A549 (cell line): ENCODE results near the gene LRIG1.

Experiments
- CTCF ChIP-seq: fragments of >200 bp; sonication (Bioruptor Twin); formaldehyde crosslinking; IDR thresholded peaks from 3 replicates; pipeline ENCODE4 v1.5.1; 2016
- FOSB ChIP-seq: fragments of 250-450 bp; sonication (Bioruptor Pico); IDR thresholded peaks from 2 replicates; pipeline ENCODE4 v1.5.0; 2020; ENCODE audit warnings: mild to moderate bottlenecking, moderate library complexity
- JUNB ChIP-seq: fragments of >200 bp; sonication (Bioruptor Twin); formaldehyde crosslinking; IDR thresholded peaks from 2 replicates; pipeline ENCODE4 v1.6.1; 2016
- RAD21 ChIP-seq, 2 experiments: fragments of >200 bp in 1 of 2; sonication (Bioruptor Twin) in 1 of 2; formaldehyde crosslinking in 1 of 2; IDR thresholded peaks in 1 of 2; conservative IDR thresholded peaks in 1 of 2; 2 replicates in 1 of 2; 3 replicates in 1 of 2; pipeline ENCODE4 v1.6.1; 2012 to 2018; ENCODE audit warnings: inconsistent platforms in 1 of 2

DNA sequence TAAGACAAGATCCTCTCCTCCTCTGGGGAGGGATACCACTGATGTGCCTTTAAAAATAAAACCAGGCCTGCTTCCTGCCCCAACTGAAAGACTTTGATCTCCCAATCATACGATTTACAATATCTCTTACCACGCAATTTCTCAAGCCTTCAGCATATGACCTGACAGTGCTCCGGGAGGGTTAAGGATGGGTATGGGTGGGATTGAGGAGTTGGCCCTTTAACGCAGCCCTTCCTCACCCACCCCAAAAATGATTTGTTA, 67.4 kb downstream of the LRIG1 start:
- no peak for TF ChIP-seq CTCF
- TF ChIP-seq JUNB, result no peak
- no peak for TF ChIP-seq RAD21 (conservative IDR thresholded peaks at IDR 0.05 in 1 of 2, IDR thresholded peaks at IDR 0.05 in 1 of 2)
- no peak for TF ChIP-seq FOSB
